SU-DHL-6 (cell line): Measurements from ENCODE around the gene PFKFB2.

Experiments used
- H2AFZ ChIP-seq: fragments of 200-600 bp; sonication (generic); 2 replicates; pipeline ENCODE4 v1.6.1; 2014; ENCODE audit warnings: low read depth, mild to moderate bottlenecking, moderate library complexity, mixed read lengths, antibody characterized with exemption, low read length; ENCODE audit not compliant: severe bottlenecking
- H3F3A ChIP-seq: fragments of 200-600 bp; shearing (Covaris generic); 2 replicates; pipeline ENCODE4 v1.6.0; 2016; ENCODE audit warnings: antibody characterized with exemption, mild to moderate bottlenecking; ENCODE audit not compliant: insufficient read depth
- H3K27ac ChIP-seq: fragments of 200-600 bp; sonication (generic); 2 replicates; pipeline ENCODE4 v1.5.1; 2016; ENCODE audit warnings: low read depth, mild to moderate bottlenecking, low read length, moderate library complexity, mixed read lengths
- H3K27me3 ChIP-seq: fragments of 200-600 bp; sonication (generic), shearing (Covaris generic); 2 replicates; pipeline ENCODE4 v1.6.0; 2014; ENCODE audit warnings: mild to moderate bottlenecking, low read length
- H3K36me3 ChIP-seq: fragments of 200-600 bp; sonication (generic); 2 replicates; pipeline ENCODE4 v1.6.1; 2014; ENCODE audit warnings: mild to moderate bottlenecking, low read length, mixed read lengths
- H3K4me2 ChIP-seq: fragments of 300-600, 200-600 bp; shearing (Covaris generic), sonication (generic); 2 replicates; pipeline ENCODE4 v1.6.0; 2014; ENCODE audit warnings: low read length, low read depth, mild to moderate bottlenecking; ENCODE audit not compliant: poor library complexity, severe bottlenecking
- H3K4me3 ChIP-seq: fragments of 200-600 bp; sonication (generic); 2 replicates; pipeline ENCODE4 v1.5.1; 2014; ENCODE audit warnings: antibody characterized with exemption, low read length, mild to moderate bottlenecking, mixed read lengths; ENCODE audit not compliant: insufficient read depth, poor library complexity, severe bottlenecking
- H3K79me2 ChIP-seq: fragments of 200-600 bp; sonication (generic); 2 replicates; pipeline ENCODE4 v1.6.1; 2014; ENCODE audit warnings: mild to moderate bottlenecking, low read length, moderate library complexity; ENCODE audit not compliant: insufficient read depth
- H3K9ac ChIP-seq: fragments of 200-600 bp; sonication (generic); 2 replicates; pipeline ENCODE4 v1.7.0; 2014; ENCODE audit warnings: mild to moderate bottlenecking, low read length
- H3K9me2 ChIP-seq: fragments of 200-600 bp; sonication (generic); replicated peaks from 2 replicates; pipeline ENCODE4 v1.6.1; 2014; ENCODE audit warnings: low read length; ENCODE audit not compliant: insufficient read depth
- H3K9me3 ChIP-seq: fragments of 200-600 bp; sonication (generic); 2 replicates; pipeline ENCODE4 v1.6.1; 2014; ENCODE audit warnings: low read length, mixed read lengths; ENCODE audit not compliant: insufficient read depth
- H4K20me1 ChIP-seq: fragments of 200-600 bp; sonication (generic); 2 replicates; pipeline ENCODE4 v1.6.1; 2014; ENCODE audit warnings: low read depth, mild to moderate bottlenecking, antibody characterized with exemption, low read length, moderate library complexity, mixed read lengths
- CTCF ChIP-seq: fragments of 200-600 bp; sonication (generic); IDR thresholded peaks from one replicate; pipeline ENCODE4 v1.5.1; 2017; ENCODE audit warnings: antibody characterized with exemption, mild to moderate bottlenecking, low read length, moderate library complexity; ENCODE audit not compliant: insufficient read depth, poor library complexity, severe bottlenecking
- EZH2phosphoT487 ChIP-seq: fragments of 200-600 bp; sonication (generic), shearing (Covaris generic); conservative IDR thresholded peaks from 2 replicates; pipeline ENCODE4 v1.6.1; 2018; ENCODE audit warnings: mild to moderate bottlenecking, antibody characterized with exemption, low read length, moderate library complexity, mixed read lengths

The PFKFB2 gene

GRCh38 chr1:207085887-207086286 lies 32.8 kb downstream of the PFKFB2 start:
- Histone ChIP-seq H3K9ac (no peak overlapping the region), H3K27ac (no peak overlapping the region)

GRCh38 chr1:207088161-207088560 lies 35.1 kb downstream of the PFKFB2 start:
- H3K79me2 ChIP-seq = no peaks in the 10 kb centered on the region
- H3K4me2 ChIP-seq = no peak overlapping the region
- no peaks in the 10 kb centered on the region for H3K27me3 ChIP-seq
- H4K20me1 ChIP-seq = no peaks in the 10 kb centered on the region
- H3K9ac ChIP-seq = no peak overlapping the region
- H3F3A ChIP-seq = no peaks in the 10 kb centered on the region
- no peaks in the 10 kb centered on the region for H3K9me2 ChIP-seq
- H3K9me3 ChIP-seq = no peaks in the 10 kb centered on the region
- no peak for TF ChIP-seq EZH2phosphoT487
- TF ChIP-seq CTCF = no peak
- H3K27ac ChIP-seq = no peak overlapping the region
- H2AFZ ChIP-seq = no peak overlapping the region
- H3K36me3 ChIP-seq = no peaks in the 10 kb centered on the region
- H3K4me3 ChIP-seq = no peak overlapping the region

More at GRCh38 chr1:207085887-207086286, 32.8 kb downstream of the PFKFB2 start:
- Histone ChIP-seq H4K20me1 (no peaks in the 10 kb centered on the region), H2AFZ (no peak overlapping the region), H3K36me3 (no peaks in the 10 kb centered on the region), H3K4me2 (no peak overlapping the region), H3K9me3 (no peaks in the 10 kb centered on the region), H3K9me2 (no peaks in the 10 kb centered on the region), H3K27me3 (no peaks in the 10 kb centered on the region), H3K4me3 (no peak overlapping the region), H3F3A (no peaks in the 10 kb centered on the region), H3K79me2 (no peaks in the 10 kb centered on the region)
- no peak for TF ChIP-seq CTCF
- TF ChIP-seq EZH2phosphoT487 = no peak

GRCh38 chr1:207088701-207089626 lies 35.9 kb downstream of the PFKFB2 start, which contains the start of gene C4BPB:
C4BPB (plus strand) TSS chr1:207088860; CDS start chr1:207089532, 672 bp downstream.
- no peaks in the 10 kb centered on the region for H3F3A ChIP-seq
- H3K4me3 ChIP-seq = no peak within 1 kb of the TSS
- no peak within 1 kb of the TSS for H3K9ac ChIP-seq
- no peaks in the 10 kb centered on the region for H3K79me2 ChIP-seq
- no peaks in the 10 kb centered on the region for H3K9me2 ChIP-seq
- H3K27me3 ChIP-seq = no peaks in the 10 kb centered on the region
- no peaks in the 10 kb centered on the region for H3K36me3 ChIP-seq
- no peak within 1 kb of the TSS for H3K4me2 ChIP-seq
- H2AFZ ChIP-seq = no peak within 1 kb of the TSS
- no peaks in the 10 kb centered on the region for H4K20me1 ChIP-seq
- TF ChIP-seq CTCF (no peak), EZH2phosphoT487 (no peak)
- H3K27ac ChIP-seq = no peak within 1 kb of the TSS
- H3K9me3 ChIP-seq = no peaks in the 10 kb centered on the region
